HG02870 (cell line): Measurements from ENCODE around the gene STAG1.
"Not testable (repeated sequence)": the region's sequence is repeated elsewhere in the genome, so short reads cannot be mapped to it uniquely, and the experiment has no call there.

ENCODE experiments used
- ATAC-seq: cut with Tn5 transposase; IDR thresholded peaks from one replicate; pipeline ENCODE4 v1.9.1; 2021; ENCODE audit warnings: mild to moderate bottlenecking, moderate library complexity; ENCODE audit not compliant: unreplicated experiment

STAG1 gene

GRCh38 chr3:136343446-136343845 lies 408.7 kb downstream of the STAG1 start:
- ATAC-seq: no peak

GRCh38 chr3:136336329-136337100 lies 415.7 kb downstream of the STAG1 start:
- no peak for ATAC-seq

GRCh38 chr3:136334726-136335125 lies 417.5 kb downstream of the STAG1 start:
- not testable (repeated sequence) for ATAC-seq

- no peak for ATAC-seq
Measured at GRCh38 chr3:136334209-136334608, 418.0 kb downstream of the STAG1 start.

- ATAC-seq: no peak
Measured at GRCh38 chr3:136332776-136333175, 419.4 kb downstream of the STAG1 start.

- no peak for ATAC-seq
Measured at GRCh38 chr3:136332302-136332701, 419.9 kb downstream of the STAG1 start.

GRCh38 chr3:136330900-136331299 lies 421.3 kb downstream of the STAG1 start:
- ATAC-seq: no peak

GRCh38 chr3:136329593-136329992 lies 422.6 kb downstream of the STAG1 start:
- ATAC-seq: no peak

GRCh38 chr3:136327671-136328070 lies 424.5 kb downstream of the STAG1 start:
- no peak for ATAC-seq

- no peak for ATAC-seq
Measured at GRCh38 chr3:136326316-136326715, 425.9 kb downstream of the STAG1 start.

- ATAC-seq: no peak
Measured at GRCh38 chr3:136311968-136312367, 440.2 kb downstream of the STAG1 start.

GRCh38 chr3:136311261-136311660 lies 440.9 kb downstream of the STAG1 start:
- ATAC-seq: no peak

- no peak for ATAC-seq
Measured at GRCh38 chr3:136305879-136306278, 446.3 kb downstream of the STAG1 start.

- ATAC-seq: no peak
Measured at GRCh38 chr3:136300444-136300843, 451.7 kb downstream of the STAG1 start.

GRCh38 chr3:136297826-136298225 lies 454.4 kb downstream of the STAG1 start:
- ATAC-seq: no peak

GRCh38 chr3:136296960-136297359 lies 455.2 kb downstream of the STAG1 start:
- no peak for ATAC-seq

- ATAC-seq: no peak
Measured at GRCh38 chr3:136294176-136294575, 458.0 kb downstream of the STAG1 start.

- no peak for ATAC-seq
Measured at GRCh38 chr3:136293279-136293678, 458.9 kb downstream of the STAG1 start.

GRCh38 chr3:136292500-136292899 lies 459.7 kb downstream of the STAG1 start:
- no peak for ATAC-seq

GRCh38 chr3:136291302-136291701 lies 460.9 kb downstream of the STAG1 start:
- no peak for ATAC-seq
